GM19455 (cell line): ENCODE results near the gene GM2A.
A peak's percentile ranks its signal among the peaks of the same experiment; 100 is the strongest.
"Not testable (repeated sequence)": the region's sequence is repeated elsewhere in the genome, so short reads cannot be mapped to it uniquely, and the experiment has no call there.

Source experiments
- ATAC-seq: cut with Tn5 transposase; IDR thresholded peaks from one replicate; pipeline ENCODE4 v1.9.1; 2021; ENCODE audit not compliant: unreplicated experiment

Gene GM2A

DNA sequence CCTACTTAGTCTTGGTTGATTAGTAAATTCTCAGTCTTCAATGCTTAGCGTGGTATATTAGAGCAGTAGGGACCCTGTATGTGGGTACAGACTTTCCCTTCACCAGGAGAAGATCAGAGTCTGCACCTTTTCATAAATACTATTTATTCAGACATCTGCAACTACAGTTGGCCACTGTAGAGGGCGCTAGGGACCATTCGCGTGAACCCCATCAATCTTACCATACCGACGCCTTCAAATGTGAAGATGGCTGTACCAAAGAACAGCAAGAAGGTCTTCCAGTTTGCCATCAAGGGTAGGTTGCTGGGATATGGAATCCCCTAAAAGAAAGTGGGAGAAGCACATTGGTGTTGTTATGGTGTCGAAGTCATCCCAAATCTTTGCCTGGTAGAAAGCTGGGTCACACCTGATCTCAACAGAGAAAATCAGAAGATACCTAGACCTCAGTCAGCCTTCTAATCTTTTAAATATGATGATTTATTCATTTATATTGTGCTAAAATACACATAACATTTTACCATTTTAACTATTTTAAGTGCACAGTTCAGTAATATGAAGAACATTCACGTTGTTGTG is 31.5 kb downstream of the GM2A start:
- ATAC-seq, result no peak

DNA sequence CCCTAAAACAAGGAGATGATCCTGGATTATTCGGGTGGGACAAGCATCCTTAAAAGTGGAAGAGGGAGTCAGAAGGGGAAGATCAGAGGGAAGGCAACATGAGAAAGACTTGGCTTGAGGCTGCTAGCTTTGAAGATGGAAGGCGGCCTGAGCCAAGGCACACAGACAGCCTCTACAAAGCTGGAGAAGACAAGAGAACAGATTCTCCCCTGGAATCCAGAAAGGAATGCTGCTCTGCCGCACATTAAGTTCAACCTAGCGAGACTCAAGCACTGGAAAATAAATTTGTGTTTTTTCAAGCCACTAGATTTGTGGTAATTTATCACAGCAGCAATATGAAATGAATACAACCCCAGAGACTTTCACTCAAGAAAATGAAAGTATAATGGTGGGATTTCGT is 32.7 kb downstream of the GM2A start:
- no peak for ATAC-seq

DNA sequence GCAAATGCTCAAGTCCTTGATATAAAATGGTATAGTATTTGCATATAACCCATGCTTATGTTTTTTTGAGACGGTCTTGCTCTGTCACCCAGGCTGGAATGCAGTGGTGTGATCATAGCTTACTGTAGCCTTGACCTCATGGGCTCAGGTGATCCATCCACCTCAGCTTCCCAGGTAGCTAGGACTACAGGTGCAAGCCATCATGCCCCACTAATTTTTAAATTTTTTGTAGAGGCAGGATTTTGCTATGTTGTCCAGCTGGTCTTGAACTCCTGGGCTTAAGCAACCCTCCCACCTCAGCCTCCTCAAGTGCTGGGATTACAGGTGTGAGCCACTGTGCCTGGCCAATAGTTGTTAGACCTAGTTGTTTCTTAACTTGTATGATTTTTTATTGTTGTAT is 33.3 kb downstream of the GM2A start:
- no peak for ATAC-seq

DNA sequence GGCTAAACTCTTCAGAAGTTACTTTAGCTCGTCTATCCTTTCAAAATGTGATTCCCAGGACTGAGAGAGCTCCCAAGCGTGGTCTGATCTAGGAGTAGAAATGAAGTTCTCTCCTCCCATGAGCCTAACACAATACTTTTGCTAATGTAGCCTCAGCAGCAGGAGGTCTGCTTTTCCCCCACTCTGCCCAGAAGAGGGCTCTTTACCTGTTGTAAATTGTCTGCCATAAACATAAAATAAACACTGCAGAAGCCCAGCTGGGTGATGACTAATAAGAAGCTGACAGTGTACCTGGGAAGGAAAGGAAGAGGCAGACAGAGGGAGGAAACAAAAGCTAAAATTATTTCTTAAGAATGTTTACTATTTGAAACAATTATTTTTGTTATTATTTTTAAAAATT is 35.2 kb downstream of the GM2A start:
- ATAC-seq, result no peak

DNA sequence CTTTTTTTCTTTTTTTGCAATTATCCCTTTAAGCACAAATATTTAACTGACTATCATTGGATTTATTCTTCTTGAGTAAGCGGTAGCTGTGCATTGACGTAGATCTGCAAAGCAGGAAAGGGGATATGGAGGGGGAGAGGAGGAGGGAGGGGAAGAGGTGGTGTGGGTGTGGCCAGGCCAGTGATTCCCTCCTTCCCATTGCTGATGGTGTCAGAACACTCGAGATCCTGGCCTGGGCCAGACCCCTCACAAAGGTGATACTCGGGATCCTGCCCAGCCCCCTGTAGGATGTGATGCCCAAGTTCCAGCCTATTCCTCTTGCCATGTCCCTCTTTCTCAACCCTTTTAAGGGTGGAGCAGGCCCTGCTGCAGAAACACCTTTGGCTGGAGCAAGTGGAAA is 40.6 kb downstream of the GM2A start:
- no peak for ATAC-seq

DNA sequence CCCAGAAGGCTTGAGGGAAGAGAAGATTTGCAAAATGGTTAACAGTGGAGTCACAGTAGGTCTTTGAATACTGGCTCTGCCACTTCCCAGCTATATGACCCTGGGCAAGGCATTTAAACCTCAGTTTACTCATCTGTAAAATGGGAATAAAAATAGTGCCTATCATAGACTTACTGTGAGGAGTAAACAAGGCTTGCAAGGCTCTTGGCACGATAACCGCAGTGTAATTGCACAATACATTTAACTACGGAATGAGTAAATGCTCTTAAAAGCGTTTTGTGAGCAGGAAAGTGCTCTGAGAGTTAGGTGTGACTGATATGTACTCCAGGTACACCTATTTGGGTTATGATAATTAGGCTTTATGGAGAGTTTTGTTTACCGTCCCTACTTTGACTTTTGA is 42.2 kb downstream of the GM2A start:
- no peak for ATAC-seq

DNA sequence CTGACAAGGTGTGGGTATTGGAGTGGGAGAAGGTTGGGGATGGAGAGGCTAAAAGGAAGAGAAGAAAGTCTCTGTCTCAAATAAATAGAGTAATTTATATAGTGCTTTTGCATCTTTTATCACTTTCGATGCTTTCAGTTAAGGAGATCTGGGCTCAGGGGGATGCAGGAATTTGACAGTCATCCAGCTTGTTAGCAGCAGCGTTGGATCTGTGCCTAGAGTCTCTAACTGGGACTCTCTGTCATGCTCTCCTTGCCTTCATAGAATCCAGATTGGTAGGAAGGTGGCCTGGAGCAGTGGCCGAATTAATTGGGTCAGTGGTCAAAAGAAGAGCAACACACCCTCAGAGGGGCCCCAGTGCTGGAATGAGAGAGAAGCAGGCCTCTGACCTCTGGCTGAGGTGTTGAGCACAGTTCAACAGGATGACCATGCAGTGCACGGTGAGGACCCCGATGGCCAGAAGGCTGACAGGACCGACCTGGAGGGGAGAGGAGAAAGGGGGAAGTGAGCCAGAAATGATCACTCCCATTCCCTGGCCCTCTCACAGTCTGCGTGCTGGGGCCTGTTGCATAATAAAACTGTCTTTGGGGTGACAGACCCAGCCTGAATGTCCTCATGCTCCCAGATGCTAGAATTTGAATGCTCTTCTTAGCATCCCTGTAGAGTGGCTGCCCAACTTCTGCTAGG is 42.9 kb downstream of the GM2A start:
- no peak for ATAC-seq

DNA sequence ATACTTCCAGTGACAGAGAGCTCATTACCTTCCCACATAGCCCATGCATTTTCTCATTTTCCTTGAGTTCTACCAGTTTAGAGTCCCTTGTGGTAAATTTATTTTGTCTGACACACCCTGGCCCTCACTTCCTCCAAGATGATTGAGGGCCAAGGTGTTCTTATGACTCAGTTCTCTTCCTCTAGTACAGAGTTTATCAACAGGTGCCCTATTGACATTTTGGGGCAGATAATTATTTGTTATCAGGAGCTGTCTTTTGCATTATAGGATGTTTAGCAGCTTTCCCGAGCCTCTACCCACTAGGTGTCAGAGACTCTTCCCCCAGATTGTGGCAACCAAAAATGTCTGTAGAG is 43.5 kb downstream of the GM2A start:
- ATAC-seq, result no peak

DNA sequence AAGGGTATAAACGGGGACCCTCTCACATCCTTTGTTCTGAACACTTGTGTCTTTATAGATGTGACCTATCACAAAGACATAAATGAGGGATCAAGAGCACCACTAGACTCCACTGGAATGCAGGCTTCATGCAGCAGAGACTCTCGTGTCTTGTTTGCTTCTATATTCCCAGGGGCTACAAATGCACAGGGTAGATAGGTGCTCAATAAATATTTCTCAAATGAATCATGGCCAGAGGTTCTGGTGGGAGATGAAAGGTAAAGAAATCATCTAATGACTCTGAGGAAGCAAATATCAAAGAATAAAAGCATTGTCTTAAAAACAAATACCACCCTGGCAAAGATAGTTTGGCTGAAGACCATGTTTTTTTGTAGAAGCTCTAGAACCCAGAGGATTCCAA is 44.0 kb downstream of the GM2A start:
- ATAC-seq, result no peak

DNA sequence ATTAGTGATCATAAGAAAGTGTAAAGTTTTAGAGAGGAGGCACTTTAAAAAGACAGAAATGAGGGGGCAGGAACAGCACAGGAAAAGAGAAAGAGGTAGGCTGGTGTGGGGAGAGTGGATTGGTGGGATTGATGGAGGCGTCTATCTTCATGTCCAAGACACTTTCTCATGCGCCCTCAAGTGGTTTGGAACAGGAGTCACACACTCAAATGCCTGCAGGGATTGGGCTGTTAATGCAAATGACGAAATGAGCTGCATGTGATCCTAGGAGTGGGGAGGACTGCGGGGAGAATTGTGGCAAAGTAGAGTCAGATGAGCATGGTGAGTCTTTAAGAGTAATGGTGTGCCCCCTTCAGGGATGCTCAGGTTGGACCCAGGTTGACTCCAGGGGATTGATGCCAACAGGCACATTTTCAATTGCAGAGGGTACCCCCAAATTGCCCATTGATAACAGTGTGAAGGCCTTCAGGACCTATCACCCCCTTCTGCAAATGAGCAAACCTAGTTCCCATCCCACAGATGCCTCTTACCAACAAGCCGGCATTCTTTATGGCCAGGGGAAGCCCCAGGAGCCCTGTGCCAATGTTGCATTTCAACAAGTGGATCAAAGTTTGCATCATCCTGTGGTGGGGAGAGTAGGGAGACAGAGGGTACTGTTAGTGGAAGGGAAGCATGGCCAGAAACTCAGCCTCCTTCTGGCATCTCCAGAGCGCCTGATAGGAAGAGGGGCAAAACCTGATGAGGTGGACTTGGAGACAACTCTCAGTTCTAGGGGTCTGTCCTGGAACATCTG is 45.3 kb downstream of the GM2A start:
- no peak for ATAC-seq

DNA sequence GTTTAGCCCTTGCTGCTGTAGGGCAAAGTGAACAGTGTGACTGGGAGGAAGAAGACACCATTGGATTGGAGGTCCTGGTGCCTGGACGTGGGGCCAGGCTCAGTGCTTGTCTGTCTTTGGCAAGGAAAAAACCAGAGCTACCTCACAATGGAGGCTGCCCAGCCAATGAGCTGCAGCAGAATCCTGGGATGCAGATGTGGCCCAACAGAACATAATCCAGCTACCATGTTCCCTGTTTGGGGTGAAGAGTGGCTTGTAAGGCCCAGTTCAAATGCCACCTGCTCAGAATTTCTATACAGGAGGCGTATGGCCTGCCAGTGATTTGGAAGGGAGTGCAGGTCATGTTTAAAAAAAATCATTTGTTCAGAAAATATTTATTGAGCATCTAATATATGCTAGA is 50.7 kb downstream of the GM2A start, which contains the start of gene SLC36A3:
SLC36A3 (minus strand) TSS at position 101 of the 400 bp plus-strand sequence. CDS start 412 bp downstream, outside the sequence.
- no peak for ATAC-seq

DNA sequence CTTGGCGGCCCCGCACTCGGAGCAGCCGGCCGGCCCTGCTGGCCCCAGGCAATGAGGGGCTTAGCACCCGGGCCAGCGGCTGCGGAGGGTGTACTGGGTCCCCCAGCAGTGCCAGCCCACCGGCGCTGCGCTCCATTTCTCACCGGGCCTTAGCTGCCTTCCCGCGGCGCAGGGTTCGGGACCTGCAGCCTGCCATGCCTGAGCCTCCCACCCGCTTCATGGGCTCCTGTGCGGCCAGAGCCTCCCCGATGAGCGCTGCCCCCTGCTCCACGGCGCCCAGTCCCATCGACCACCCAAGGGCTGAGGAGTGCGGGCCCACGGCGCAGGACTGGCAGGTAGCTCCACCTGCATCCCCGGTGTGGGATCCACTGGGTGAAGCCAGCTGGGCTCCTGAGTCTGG is 56.3 kb downstream of the GM2A start:
- not testable (repeated sequence) for ATAC-seq

DNA sequence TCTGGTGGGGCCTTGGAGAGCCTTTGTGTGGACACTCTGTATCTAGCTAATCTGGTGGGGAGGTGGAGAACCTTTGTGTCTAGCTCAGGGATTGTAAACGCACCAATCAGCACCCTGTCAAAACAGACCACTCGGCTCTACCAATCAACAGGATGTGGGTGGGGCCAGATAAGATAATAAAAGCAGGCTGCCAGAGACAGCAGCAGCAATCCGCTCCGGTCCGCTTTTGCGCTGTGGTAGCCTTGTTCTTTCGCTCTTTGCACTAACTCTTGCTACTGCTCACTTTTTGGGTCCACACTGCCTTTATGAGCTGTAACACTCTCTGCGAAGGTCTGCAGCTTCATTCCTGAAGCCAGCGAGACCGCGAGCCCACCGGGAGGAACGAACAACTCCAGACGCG is 56.8 kb downstream of the GM2A start:
- ATAC-seq, result not testable (repeated sequence)

DNA sequence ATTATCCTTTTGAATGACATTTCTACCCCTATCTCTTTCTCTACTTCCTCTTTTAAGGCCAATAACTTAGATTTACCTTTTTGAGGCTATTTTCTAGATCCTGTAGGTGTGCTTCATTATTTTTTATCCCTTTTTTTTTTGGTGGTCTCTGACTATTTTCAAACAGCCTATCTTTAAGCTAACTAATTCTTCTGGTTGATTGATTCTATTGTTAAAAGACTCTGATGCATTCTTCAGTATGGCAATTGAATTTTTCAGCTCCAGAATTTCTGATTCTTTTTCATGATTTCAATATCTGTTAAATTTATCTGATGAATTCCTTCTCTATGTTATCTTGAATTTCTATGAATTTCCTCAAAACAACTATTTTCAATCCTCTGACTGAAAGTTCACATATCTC is 57.9 kb downstream of the GM2A start:
- ATAC-seq, result no peak

DNA sequence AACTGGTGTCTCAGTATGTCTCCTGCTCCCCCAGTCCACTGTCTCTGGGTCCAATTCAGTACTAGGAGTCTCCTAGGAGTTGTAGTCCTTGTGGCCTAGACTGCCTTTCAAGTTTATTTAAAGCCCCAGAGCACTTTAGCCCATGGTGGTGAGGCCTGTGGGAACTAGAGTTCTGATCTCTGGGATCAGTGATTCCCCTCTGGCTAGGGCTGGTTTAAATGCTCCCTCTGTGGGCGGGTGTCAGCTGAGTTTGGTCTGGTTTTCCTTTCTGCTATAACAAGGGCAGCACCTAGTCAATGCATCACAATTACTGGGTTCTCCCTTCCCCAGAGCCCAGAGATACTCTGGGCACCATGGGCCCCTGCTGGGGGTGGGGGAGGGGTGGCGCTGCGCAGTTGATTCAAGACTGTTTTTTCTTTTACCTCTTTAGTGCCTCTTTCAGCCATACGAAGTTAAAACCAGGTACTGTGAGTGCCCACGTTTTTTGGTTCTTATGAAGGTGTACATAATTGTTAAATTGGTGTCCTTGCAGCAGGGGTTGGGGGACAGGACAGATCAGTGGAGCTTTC is 59.9 kb downstream of the GM2A start:
- no peak for ATAC-seq

DNA sequence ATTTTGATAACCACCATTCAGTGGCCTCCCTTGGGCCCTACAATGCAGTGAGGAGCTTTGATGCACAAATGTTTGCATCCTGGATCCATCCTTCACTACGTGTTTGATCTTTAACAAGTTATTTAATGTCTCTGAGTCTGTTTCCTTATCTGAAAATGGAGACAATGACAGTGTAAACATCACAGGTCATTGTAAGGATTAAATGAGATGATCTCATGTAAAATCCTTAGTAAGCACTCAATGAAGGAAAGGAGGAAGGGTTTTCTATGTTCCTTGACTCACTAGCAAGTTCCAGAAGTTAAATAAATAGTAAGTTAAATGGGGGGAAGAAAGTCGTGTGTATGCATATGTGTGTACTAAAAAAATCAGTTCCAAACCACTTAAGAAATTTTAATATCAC is 60.4 kb downstream of the GM2A start:
- no peak for ATAC-seq

DNA sequence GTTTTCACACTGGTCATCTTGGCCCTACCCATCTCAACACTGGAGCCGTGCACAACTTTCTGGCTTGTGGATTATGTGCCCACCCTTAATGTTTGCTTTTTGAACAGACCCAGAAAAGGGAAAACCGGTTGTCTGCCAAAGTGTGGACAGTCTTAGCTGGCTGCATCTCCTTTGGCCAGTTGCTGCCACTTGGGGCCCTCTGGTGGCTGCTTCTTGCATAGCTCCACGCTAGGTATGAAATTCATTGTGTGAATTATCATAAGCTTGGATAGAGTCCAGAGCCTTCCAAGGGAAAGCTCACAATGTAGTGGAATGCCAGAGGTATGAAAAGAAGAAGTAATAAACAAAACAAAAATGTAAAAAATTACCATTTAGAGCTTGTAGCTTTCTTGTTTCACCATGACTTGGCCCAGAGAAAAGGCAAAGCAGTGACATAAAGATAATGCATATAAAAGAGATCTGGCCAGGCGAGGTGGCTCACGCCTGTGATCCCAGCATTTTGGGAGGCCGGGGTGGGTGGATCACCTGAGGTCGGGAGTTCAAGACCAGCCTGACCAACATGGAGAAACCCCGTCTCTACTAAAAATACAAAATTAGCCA is 63.1 kb downstream of the GM2A start:
- ATAC-seq, result peak; percentile 82

DNA sequence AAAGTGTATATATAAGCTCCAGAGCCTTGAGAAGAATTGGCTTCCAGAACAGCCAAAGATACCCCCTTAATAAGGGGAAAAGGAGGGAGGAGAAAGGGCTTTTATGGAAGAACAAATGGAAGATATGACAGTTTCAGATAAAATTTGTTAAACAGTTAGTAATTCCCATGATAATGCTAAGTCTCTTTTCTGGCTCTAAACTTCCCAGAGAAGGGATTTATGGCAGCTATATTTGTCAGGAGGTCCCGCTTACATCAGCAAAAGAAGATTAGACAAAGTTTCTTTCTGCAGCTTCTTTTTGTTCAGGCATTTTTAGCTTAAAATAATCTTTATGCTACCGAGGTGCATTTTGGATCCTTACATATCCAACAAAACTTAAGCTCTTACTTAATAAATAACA is 64.9 kb downstream of the GM2A start:
- ATAC-seq, result no peak

DNA sequence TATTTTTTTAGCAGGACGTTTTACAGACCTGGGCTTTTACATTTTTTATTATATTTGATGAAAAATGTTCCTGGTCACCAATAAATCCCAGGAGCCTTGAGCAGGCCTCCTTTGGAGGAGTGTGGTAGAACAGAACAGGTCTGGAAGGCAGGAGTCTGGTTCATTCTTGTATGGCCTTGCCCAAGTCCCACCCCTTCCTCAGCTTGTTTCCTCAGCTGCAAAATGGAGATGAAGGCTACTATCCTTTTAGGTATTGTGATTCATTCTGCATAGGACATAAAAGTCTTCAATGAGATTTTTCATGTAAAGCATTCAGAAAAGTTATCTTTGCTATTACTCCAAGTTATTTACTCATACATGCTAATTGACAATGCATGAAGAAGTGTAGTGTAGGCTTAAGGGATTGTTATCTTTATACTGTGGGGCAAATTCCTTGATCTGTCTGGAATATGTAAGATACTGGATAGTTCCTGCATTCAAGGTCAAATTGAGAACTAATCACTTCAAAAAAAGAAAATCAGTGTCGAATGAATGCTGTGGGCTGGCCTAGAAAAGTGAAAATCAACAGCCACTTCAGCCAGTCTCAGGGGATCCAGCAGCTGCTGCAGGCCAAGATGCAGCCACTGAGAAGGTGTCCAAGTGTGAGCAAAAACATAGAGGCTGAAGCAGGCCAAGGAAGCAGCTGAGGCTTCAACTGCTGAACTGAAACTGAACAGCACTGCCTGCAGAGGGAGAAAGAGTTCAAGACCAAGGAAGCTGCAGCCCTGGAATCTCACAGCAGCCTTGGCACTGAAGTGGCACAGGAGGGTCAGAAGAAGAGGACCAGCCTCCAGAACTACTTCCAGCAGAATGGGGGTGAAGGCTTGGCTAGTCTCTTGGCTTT is 66.1 kb downstream of the GM2A start:
- peak; percentile 55 for ATAC-seq
